Ovary (tissue), 3 donors: ENCODE results near the gene FAM180A.

ENCODE experiments used
- POLR2A ChIP-seq: fragments of 450-650 bp; IDR thresholded peaks from one replicate; pipeline ENCODE4 v1.6.1; 2017; ENCODE audit warnings: antibody characterized with exemption, mild to moderate bottlenecking, moderate library complexity
- TF ChIP-seq, protein P1 (sequence below), 3 donors: fragments of 450-650 bp in 2 of 3; fragments of 200-600 bp in 1 of 3; IDR thresholded peaks; one replicate each; pipeline versions ENCODE4 v1.5.1 to v1.8.0; 2016 to 2022; ENCODE audit warnings: antibody characterized with exemption in 3 of 3, mild to moderate bottlenecking in 1 of 3
- donor health status: DM: no; HTN: no; CAD: no.

DNA sequence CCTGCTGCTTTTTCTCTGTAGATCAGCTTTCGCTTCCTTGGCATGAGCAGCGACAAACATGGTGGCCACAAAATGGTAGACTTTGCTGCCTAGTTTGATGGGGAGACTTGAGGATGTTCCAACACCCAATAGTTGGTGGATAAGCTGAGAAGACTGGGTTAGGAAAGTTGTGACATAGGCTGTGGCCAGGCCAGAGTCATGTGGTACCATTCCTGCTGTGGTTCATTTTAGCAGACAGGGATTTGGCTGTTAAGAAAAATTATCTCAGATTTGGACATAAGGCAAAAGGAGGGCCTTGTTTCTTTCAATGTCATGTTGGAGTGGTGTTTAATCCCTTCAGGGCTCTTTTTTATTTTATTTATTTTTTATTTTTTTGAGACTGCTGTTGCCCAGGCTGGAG is 26.6 kb upstream of the FAM180A start:
- TF ChIP-seq, protein P1, sequence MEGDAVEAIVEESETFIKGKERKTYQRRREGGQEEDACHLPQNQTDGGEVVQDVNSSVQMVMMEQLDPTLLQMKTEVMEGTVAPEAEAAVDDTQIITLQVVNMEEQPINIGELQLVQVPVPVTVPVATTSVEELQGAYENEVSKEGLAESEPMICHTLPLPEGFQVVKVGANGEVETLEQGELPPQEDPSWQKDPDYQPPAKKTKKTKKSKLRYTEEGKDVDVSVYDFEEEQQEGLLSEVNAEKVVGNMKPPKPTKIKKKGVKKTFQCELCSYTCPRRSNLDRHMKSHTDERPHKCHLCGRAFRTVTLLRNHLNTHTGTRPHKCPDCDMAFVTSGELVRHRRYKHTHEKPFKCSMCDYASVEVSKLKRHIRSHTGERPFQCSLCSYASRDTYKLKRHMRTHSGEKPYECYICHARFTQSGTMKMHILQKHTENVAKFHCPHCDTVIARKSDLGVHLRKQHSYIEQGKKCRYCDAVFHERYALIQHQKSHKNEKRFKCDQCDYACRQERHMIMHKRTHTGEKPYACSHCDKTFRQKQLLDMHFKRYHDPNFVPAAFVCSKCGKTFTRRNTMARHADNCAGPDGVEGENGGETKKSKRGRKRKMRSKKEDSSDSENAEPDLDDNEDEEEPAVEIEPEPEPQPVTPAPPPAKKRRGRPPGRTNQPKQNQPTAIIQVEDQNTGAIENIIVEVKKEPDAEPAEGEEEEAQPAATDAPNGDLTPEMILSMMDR (IDR thresholded peaks at IDR 0.05): no peak
- TF ChIP-seq POLR2A: no peak
